Measurements from ENCODE around the gene GNAI2. TPM values are rescaled to one million over a fixed set of nuclear protein-coding genes. Genes with fewer than 3 reads are reported as not detected.
"Not testable (repeated sequence)": the region's sequence is repeated elsewhere in the genome, so short reads cannot be mapped to it uniquely, and the experiment has no call there.

Gene GNAI2
- total RNA-seq, 4 donors from 2014 or later: 149 to 297 (median 239) TPM

DNA sequence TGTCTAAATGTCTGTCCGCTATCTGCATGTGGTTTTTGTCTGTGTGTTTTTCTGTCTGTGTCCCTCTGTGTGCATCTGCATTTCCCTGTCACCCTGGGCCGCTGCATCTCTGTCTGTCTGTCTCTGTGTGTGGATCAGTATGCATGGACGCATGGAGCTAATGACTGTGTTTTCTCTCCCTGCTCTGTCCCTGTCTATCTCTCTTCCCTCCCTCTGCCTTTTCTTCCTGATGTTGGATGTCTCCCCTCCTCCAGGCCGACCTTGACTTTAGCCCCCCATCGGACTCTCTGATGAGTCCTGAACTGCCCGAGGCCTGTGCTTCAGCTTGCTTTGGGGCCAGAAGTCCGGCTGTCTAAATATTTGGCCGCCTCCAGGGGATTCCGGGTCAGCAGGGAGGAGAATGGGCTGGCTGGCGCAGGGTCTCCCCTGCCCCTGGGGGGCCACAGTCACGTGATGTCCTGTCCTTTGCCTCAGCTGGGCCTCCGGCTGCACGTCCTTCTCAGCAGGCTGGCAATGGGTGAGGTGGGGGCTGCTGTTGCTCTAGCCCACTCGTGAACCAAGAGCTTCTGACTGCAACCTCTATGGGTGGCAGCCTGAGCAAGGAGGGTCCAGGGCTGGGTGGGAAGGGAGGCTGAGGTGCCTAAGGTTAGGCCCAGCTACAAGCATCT is 27.2 kb upstream of the GNAI2 start:
- H3K36me3 ChIP-seq: no peaks in the 10 kb centered on the region
- H3K27me3 ChIP-seq: peaks cover 0 to 41% (median 15%) of the 10 kb centered on the region in 4 donors
- 65% methylated on average over 6 of the region's 14 CpGs for WGBS
- TF ChIP-seq EP300 (IDR thresholded peaks at IDR 0.05): no peak
- TF ChIP-seq, protein P1, sequence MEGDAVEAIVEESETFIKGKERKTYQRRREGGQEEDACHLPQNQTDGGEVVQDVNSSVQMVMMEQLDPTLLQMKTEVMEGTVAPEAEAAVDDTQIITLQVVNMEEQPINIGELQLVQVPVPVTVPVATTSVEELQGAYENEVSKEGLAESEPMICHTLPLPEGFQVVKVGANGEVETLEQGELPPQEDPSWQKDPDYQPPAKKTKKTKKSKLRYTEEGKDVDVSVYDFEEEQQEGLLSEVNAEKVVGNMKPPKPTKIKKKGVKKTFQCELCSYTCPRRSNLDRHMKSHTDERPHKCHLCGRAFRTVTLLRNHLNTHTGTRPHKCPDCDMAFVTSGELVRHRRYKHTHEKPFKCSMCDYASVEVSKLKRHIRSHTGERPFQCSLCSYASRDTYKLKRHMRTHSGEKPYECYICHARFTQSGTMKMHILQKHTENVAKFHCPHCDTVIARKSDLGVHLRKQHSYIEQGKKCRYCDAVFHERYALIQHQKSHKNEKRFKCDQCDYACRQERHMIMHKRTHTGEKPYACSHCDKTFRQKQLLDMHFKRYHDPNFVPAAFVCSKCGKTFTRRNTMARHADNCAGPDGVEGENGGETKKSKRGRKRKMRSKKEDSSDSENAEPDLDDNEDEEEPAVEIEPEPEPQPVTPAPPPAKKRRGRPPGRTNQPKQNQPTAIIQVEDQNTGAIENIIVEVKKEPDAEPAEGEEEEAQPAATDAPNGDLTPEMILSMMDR (IDR thresholded peaks at IDR 0.05): no peak
- no peak for TF ChIP-seq POLR2AphosphoS5 (IDR thresholded peaks at IDR 0.05)
- no peak for TF ChIP-seq POLR2A (IDR thresholded peaks at IDR 0.05; ENCODE audit: low read depth)
- no peak for DNase-seq (ENCODE audit: extremely low spot score)
- H3K27ac ChIP-seq (replicated peaks in 1 of 4): no peak overlapping the region
- H3K9me3 ChIP-seq: no peaks in the 10 kb centered on the region
- H3K4me3 ChIP-seq: no peak overlapping the region
- intact Hi-C loops (cut with DNase I): no loop called here
- peaks cover 16 to 19% (median 18%) of the 10 kb centered on the region in 4 donors for H3K4me1 ChIP-seq

DNA sequence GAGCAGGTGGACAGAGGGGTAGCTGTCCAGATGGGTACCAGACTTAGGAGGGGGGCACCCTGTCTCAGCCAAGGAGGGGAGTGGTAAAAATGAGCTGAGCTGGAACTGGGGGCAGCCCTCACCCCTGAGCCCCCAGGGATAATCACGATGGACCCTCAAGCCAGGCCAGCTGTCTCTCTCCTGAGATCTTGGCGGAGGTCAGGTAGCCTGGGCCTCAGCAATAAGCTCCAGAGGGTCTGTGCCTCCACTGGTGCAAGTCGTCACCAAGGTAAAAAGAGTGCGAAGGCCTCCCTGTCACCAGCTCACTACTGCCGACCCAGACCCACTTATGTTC is 25.9 kb upstream of the GNAI2 start:
- TF ChIP-seq, protein P1 (IDR thresholded peaks at IDR 0.05): no peak
- no peak for TF ChIP-seq POLR2AphosphoS5 (IDR thresholded peaks at IDR 0.05)
- no peaks in the 10 kb centered on the region for H3K36me3 ChIP-seq

DNA sequence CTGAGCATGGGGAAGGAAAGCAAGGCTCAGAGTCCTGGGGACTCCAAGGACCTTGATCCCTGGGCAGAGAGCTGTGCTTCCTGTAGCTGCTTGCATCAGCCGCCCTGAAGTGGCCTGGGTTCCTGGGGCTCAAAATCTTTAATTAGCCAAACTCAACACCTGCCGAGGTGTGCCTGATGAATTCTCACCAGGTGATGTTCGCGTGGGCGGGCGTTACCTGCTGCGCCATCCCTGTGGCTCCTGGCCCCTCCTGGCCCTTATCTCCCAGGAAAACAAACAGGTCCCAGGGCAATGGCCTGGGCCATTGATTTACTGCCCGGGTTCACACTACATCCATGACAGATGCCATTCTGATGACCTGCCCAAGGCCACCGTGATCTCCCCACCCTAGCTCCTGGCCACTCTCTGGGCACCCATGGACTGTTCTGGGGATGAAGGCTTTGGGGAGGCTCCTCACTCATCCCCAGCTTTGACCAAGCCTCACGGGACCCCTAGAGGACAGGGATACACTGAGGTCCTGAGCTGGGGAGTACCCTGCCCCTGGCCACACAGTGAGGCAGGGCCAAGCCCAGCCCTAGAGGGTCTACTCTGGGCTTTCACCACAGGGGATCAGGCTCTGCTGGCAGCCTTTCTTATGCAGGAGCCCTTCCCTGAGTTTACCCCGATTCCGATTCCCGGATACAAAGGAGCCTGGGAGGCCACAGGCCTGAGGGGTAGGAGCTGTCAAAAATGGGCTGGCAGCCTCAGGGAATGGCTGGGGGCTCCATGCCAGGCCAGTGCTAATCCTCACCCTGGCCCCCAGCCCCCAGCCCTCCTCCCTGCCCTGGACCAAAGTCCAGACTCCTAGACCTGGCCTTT is 25.3 kb upstream of the GNAI2 start:
- Histone ChIP-seq H3K4me1 (peaks cover 2 to 4% (median 3%) of the 10 kb centered on the region in 4 donors), H3K4me3 (no peak overlapping the region), H3K9me3 (no peaks in the 10 kb centered on the region), H3K27me3 (peaks cover 0 to 22% (median under 1%) of the 10 kb centered on the region in 4 donors), H3K27ac (replicated peaks in 1 of 4) (no peak overlapping the region), H3K36me3 (no peaks in the 10 kb centered on the region)
- intact Hi-C loops (cut with DNase I): no loop called here
- DNase-seq (ENCODE audit: extremely low spot score): no peak
- TF ChIP-seq EP300 (IDR thresholded peaks at IDR 0.05): no peak
- no peak for TF ChIP-seq POLR2A (IDR thresholded peaks at IDR 0.05; ENCODE audit: low read depth)
- no peak for TF ChIP-seq POLR2AphosphoS5 (IDR thresholded peaks at IDR 0.05)
- TF ChIP-seq, protein P1 (IDR thresholded peaks at IDR 0.05): no peak
- 86% methylated on average over 7 of the region's 13 CpGs for WGBS

More for the DNA sequence above, 25.9 kb upstream of the GNAI2 start:
- 88% methylated on average over 5 of the region's 5 CpGs for WGBS
- Histone ChIP-seq H3K27ac (replicated peaks in 1 of 4) (no peak overlapping the region), H3K27me3 (peaks cover 0 to 28% (median 3%) of the 10 kb centered on the region in 4 donors), H3K4me1 (peaks cover 8 to 10% (median 9%) of the 10 kb centered on the region in 4 donors), H3K4me3 (no peak overlapping the region), H3K9me3 (no peaks in the 10 kb centered on the region)
- intact Hi-C loops (cut with DNase I): no loop called here
- DNase-seq (ENCODE audit: extremely low spot score): no peak

DNA sequence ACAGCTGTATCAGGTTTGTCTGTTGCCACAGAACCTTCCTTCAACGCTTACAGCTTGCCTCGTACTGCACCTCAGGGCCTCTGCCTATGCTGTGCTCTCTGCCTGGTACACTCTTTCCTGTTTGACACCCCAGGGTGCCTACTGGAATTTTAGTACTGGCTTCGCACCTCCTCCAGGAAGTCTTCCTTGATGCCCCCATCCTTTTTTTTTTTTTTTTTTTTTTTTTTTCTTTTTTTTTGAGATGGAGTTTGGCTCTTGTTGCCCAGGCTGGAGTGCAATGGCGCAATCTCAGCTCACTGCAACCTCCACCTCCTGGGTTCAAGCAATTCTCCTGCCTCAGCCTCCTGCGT is 24.7 kb upstream of the GNAI2 start:
- H3K9me3 ChIP-seq; H3K36me3 ChIP-seq; DNase-seq (ENCODE audit: extremely low spot score); intact Hi-C loops (cut with DNase I); H3K4me3 ChIP-seq; H3K27ac ChIP-seq (replicated peaks in 1 of 4); H3K4me1 ChIP-seq: not testable (repeated sequence)
- H3K27me3 ChIP-seq: peaks cover 0 to 16% (median 0%) of the 10 kb centered on the region in 4 donors
- 97% methylated on average over 5 of the region's 5 CpGs for WGBS

DNA sequence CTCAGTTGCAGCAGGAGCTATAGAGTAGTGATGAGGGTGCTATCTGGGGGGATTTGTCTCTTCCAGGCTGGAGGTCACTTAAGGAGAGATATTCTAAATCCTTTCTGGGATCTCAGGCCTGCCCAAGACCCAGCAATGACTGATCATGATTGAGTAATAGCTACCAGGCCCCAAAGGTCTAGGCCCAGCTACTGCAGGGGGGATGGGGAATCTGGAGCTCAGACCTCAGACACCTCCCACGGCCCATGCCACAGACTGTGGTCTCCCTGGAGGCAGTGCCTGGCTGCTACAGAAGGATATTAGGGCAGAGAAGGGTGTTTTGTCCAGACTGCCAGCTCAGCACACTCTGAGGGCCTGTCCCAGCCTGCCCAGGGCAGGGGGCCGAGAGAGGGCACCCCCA is 24.1 kb upstream of the GNAI2 start:
- no peak for DNase-seq (ENCODE audit: extremely low spot score)
- H3K27me3 ChIP-seq: peaks cover 0 to 10% (median 0%) of the 10 kb centered on the region in 4 donors
- no peaks in the 10 kb centered on the region for H3K4me1 ChIP-seq
- no peak for TF ChIP-seq EP300 (IDR thresholded peaks at IDR 0.05)
- TF ChIP-seq POLR2AphosphoS5 (IDR thresholded peaks at IDR 0.05): no peak
- TF ChIP-seq, protein P1 (IDR thresholded peaks at IDR 0.05): no peak
- no peak for TF ChIP-seq POLR2A (IDR thresholded peaks at IDR 0.05; ENCODE audit: low read depth)
- no peaks in the 10 kb centered on the region for H3K9me3 ChIP-seq
- no peaks in the 10 kb centered on the region for H3K36me3 ChIP-seq
- no CpG with 5 or more reads among the region's 2 CpGs for WGBS
- no peak overlapping the region for H3K4me3 ChIP-seq
- no peak overlapping the region for H3K27ac ChIP-seq (replicated peaks in 1 of 4)
- intact Hi-C loops (cut with DNase I): no loop called here
